CD4-positive, alpha-beta T cell treated with Interleukin-4 for 1 hour (primary cell): ENCODE data around the gene TM2D1.
"Not testable (repeated sequence)": the region's sequence is repeated elsewhere in the genome, so short reads cannot be mapped to it uniquely, and the experiment has no call there.

Experiments used
- DNase-seq, 2 donors: peaks; one replicate each; pipeline ENCODE4 v3.0.0-alpha.2; 2020 to 2022

The TM2D1 gene

GRCh38 chr1:61724813-61725694 is at the start of gene TM2D1:
TSS of gene TM2D1 (minus strand) at chr1:61725141. CDS start at chr1:61725120, 21 bp downstream.
- peak; percentile 86 to 88 for DNase-seq

GRCh38 chr1:61770131-61770530 is 45.2 kb upstream of the TM2D1 start:
- no peak for DNase-seq

- no peak for DNase-seq
Measured at GRCh38 chr1:61757950-61758349, 33.0 kb upstream of the TM2D1 start.

GRCh38 chr1:61756773-61757172 is 31.8 kb upstream of the TM2D1 start:
- no peak for DNase-seq

GRCh38 chr1:61754545-61754944 is 29.6 kb upstream of the TM2D1 start:
- DNase-seq, result no peak

GRCh38 chr1:61753998-61754508 is 29.1 kb upstream of the TM2D1 start:
- DNase-seq, result no peak

- no peak for DNase-seq
Measured at GRCh38 chr1:61752921-61753389, 28.0 kb upstream of the TM2D1 start.

GRCh38 chr1:61749574-61749973 is 24.6 kb upstream of the TM2D1 start:
- DNase-seq, result no peak

- no peak for DNase-seq
Measured at GRCh38 chr1:61748566-61748965, 23.6 kb upstream of the TM2D1 start.

GRCh38 chr1:61746813-61747212 is 21.9 kb upstream of the TM2D1 start:
- DNase-seq, result no peak

- DNase-seq, result peak in 1 of 2 donors; percentile 1
Measured at GRCh38 chr1:61743716-61744580, 19.0 kb upstream of the TM2D1 start.

GRCh38 chr1:61743431-61743705 is 18.4 kb upstream of the TM2D1 start:
- DNase-seq, result no peak

- peak in 1 of 2 donors; percentile 2 for DNase-seq
Measured at GRCh38 chr1:61742620-61743430, 17.9 kb upstream of the TM2D1 start.

GRCh38 chr1:61741711-61742619 is 17.0 kb upstream of the TM2D1 start, which contains the start of gene PATJ:
TSS of gene PATJ (plus strand) at chr1:61742480. CDS start at chr1:61762893, 20,413 bp downstream.
- peak; percentile 64 to 75 for DNase-seq

- no peak for DNase-seq
Measured at GRCh38 chr1:61740751-61741700, 16.1 kb upstream of the TM2D1 start.

- DNase-seq, result no peak
Measured at GRCh38 chr1:61732726-61733125, 7.8 kb upstream of the TM2D1 start.

GRCh38 chr1:61730679-61731078 is 5.7 kb upstream of the TM2D1 start:
- DNase-seq, result not testable (repeated sequence)

- DNase-seq, result no peak
Measured at GRCh38 chr1:61727544-61727943, 2.6 kb upstream of the TM2D1 start.

- no peak for DNase-seq
Measured at GRCh38 chr1:61724506-61724812, 482 bp downstream of the TM2D1 start.

- DNase-seq, result not testable (repeated sequence)
Measured at GRCh38 chr1:61718996-61719663, 5.8 kb downstream of the TM2D1 start.
